Inflammatory macrophage treated with lipopolysaccharide for 4 hours (primary cell): ENCODE data around the gene ZNF346.
"Not testable (repeated sequence)": the region's sequence is repeated elsewhere in the genome, so short reads cannot be mapped to it uniquely, and the experiment has no call there.

ENCODE experiments used
- DNase-seq: peaks from one replicate; pipeline ENCODE4 v3.0.0-alpha.2; 2020

The ZNF346 gene, protein sequence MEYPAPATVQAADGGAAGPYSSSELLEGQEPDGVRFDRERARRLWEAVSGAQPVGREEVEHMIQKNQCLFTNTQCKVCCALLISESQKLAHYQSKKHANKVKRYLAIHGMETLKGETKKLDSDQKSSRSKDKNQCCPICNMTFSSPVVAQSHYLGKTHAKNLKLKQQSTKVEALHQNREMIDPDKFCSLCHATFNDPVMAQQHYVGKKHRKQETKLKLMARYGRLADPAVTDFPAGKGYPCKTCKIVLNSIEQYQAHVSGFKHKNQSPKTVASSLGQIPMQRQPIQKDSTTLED

DNA sequence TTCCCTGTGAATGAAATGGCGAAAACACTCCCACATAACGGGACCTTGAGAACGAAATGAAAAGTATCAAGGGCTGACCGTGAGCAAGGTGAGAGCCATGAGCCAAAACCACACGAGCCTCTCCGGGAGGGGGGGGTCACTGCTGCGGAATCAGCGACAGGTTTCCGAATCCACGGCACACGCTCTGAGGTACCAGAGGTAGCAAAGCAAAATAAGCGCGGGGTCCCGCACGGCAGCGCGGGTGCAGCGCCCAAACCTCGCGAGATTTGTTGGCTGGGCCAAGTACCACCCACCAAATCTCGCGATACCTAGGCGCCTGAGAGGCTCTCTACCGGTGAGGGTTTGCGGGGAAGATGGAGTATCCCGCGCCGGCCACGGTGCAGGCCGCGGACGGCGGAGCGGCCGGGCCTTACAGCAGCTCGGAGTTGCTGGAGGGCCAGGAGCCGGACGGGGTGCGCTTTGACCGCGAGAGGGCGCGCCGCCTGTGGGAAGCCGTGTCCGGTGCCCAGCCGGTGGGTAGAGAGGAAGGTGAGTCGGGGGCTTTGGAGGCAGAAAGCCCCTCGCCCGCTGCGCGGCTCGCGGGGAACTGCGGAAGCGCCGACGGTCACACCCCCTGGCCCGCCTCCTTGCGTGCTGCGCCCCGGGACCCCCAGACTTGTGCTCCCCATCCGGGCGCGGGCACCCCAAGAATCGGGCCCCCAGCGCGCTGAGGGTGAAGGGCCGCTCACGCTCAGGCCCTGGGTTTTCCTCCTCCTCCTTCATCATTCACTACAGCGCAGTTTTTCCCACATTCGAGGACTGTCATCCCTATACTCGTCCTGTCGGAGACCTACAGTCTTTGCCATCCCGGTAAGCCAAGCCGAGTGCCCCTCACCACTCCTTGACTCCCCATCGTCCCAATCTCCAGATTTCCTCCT lies at the start of gene ZNF346:
Gene ZNF346, plus strand, starts transcription at position 311 of the 917 bp plus-strand sequence. Its CDS starts 43 bp downstream, at position 354.
- DNase-seq = peak; percentile 93

DNA sequence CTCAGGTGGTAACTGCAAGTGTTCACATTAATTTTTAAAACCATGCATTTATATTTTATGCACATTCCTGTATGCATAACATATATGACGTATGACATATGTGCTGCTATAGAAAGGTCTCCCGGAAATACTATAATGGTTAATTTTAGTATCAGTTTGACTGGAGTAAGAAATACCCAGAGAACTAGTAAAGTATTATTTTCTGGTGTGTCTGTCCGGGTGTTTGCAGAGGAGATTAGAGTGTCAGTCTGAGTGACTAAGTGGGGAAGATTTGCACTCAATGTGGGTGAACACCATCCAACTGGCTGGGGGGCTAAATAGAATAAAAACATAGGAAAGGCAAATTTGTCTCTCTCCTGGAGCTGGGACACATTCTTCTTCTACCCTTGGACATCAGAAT lies 42.8 kb upstream of the ZNF346 start:
- DNase-seq = no peak

DNA sequence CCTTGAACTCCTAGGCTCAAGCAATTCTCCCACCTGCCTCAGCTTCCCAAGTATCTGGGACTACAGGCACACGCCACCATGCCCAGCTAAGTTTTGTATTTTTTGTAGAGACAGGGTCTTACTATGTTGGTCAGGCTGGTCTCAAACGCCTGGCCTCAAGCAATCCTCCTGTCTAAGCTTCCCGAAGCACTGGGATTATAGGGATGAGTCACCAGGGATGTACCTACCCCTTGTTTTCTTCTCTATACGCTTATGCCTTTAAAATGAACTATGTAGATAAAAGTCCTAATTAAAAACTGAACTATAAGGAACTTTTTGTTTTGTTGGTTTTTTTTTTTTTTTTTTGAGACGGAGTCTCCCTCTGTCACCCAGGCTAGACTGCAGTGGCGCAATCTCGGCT lies 41.7 kb upstream of the ZNF346 start:
- DNase-seq = no peak

DNA sequence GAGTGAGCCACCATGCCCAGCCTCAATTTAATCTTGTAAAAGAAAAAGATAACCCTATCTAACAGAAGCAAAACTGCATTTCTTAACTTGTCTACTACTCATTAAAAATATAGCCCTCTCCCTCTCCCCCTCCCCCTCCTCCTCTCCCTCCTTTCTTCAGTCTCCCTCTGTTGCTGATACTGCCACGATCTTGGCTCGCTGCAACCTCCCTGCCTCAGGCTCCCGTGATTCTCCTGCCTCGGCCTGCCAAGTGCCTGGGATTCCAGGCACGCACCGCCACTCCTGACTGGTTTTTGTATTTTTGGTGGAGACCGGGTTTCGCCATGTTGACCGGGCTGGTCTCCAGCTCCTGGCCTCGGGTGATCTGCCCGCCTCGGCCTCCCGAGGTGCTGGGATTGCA lies 39.4 kb upstream of the ZNF346 start:
- DNase-seq = not testable (repeated sequence)

DNA sequence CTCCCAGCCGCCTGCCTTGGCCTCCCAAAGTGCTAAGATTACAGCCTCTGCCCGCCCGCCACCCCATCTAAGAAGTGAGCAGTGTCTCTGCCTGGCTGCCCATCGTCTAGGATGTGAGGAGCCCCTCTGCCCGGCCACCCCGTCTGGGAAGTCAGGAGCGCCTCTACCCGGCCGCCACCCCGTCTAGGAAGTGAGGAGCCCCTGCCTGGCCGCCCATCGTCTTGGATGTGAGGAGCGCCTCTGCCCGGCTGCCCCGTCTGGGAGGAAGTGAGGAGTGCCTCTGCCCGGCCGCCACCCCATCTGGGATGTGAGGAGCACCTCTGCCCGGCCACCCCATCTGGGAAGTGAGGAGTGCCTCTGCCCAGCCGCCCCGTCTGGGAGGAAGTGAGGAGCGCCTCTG lies 38.9 kb upstream of the ZNF346 start:
- DNase-seq = not testable (repeated sequence)

DNA sequence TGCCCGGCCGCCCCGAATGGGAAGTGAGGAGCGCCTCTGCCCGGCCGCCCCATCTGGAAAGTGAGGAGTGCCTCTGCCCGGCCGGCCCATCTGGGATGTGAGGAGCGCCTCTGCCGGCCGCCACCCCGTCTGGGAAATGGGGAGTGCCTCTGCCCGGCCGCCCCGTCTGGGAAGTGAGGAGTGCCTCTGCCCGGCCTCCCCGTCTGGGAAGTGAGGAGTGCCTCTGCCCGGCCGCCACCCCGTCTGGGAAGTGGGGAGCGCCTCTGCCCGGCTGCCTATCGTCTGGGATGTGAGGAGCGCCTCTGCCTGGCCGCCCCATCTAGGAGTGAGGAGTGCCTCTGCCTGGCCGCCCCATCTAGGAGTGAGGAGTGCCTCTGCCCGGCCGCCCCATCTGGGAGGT lies 38.3 kb upstream of the ZNF346 start:
- DNase-seq = not testable (repeated sequence)

DNA sequence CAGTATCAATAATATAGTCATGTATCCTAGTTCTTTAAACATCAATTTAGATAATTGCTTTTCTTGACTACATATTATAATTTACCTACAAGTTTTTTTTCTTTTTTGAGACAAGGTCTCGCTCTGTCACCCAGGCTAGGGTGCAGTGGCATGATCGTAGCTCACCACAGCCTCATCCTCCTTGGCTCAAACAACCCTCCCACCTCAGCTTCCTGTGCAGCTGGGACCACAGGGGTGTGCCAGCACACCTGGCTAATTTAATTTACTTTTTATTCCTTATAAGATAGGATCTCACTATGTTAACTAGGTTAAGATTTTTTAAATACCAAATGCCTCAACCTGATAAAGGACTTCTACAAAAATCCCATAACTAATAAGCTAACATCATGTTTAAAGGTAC lies 37.0 kb upstream of the ZNF346 start:
- no peak for DNase-seq

DNA sequence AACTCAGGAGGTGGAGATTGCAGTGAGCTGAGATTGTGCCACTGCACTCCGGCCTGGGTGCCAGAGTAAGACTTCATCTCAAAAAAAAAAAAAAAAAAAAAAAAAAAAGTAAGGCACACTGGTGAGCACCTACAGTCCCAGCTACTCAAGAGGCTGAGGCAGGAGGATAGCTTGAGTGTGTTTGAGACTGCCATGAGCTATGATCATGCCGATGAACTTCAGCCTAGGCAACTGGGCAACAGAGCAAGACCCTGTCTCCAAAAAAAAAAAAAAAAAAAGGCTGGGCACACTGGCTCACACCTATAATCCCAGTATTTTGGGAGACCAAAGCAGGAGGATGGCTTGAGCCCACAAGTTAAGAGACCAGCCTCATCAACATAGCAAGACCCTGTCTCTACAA lies 36.2 kb upstream of the ZNF346 start:
- no peak for DNase-seq

DNA sequence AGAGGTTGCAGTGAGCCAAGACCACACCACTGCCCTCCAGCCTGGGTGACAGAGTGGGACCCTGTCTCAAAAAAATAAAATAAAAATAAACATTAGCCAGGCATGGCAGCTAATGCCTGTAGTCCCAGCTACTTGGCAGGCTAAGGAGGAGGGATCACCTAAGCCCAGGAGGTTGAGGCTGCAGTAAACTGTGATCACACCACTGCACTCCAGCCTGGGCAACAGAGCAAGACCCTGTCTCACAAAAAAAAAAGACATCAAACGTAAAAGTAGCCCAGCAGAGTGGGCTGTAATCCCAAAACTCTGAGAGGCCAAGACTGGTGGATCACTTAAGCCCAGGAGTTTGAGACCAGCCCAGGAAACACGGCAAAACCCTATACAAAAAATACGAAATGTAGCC lies 34.9 kb upstream of the ZNF346 start:
- no peak for DNase-seq

DNA sequence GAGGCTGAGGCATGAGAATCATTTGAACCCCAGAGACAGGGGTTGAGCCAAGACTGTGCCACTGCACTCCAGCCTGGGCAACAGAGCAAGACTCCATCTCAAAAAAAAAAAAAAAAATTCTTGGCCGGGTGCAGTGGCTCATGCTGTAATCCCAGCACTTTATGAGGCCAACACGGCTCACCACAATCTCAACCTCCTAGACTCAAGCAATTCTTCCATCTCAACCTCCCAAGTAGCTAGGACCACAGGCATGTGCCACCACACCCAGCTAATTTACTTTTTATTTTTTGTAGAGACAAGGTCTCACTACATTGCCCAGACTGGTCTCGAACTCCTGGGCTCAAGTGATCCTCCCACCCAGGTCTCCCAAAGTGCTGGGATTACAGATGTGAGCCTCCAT lies 29.4 kb upstream of the ZNF346 start:
- DNase-seq = not testable (repeated sequence)

DNA sequence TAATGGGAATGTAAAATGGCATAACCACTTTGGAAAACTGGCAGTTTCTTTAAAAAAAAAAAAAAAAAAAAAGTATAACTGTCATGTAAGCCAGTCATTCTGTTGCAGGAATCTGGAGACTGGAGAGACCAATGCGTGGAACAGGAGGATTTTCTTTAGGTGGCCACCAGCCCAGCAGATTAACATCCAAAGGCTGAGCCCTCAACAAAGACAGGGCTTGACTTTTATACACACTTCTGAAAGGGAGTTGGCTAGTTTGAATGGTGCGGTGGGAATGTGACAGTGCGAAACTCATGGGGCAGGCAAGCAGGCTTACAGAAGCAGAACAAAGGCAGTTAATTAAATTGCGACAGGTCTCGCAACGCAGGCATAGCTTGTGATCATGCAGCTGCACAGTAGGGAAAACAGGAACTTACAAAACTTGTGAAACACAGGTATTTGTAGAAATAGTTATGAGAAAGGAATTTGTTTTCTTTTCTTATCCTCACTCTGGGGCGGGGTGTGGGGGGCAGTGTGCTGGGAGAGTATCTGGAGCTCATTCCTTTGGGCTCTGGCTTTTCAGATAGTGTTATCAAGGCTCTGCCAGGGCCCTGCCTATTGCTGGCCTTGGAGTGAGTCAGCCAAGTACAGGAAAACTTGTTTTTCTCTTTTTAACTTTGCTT lies 27.9 kb upstream of the ZNF346 start:
- peak; percentile 97 for DNase-seq

DNA sequence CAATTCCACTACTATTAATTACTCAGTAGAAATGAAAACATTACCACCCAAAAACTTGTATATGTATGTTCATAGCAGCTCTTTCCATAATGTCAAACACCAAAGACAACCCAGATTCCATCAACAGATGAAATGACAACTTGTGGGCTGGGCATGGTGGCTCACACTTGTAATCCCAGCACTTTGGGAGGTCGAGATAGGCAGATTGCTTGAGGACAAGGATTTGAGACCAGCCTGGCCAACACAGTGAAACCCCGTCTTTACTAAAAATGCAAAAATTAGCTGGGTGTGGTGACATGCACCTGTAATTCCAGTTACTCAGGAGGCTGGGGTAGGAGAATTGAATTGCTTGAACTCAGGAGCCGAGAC lies 27.4 kb upstream of the ZNF346 start:
- no peak for DNase-seq

DNA sequence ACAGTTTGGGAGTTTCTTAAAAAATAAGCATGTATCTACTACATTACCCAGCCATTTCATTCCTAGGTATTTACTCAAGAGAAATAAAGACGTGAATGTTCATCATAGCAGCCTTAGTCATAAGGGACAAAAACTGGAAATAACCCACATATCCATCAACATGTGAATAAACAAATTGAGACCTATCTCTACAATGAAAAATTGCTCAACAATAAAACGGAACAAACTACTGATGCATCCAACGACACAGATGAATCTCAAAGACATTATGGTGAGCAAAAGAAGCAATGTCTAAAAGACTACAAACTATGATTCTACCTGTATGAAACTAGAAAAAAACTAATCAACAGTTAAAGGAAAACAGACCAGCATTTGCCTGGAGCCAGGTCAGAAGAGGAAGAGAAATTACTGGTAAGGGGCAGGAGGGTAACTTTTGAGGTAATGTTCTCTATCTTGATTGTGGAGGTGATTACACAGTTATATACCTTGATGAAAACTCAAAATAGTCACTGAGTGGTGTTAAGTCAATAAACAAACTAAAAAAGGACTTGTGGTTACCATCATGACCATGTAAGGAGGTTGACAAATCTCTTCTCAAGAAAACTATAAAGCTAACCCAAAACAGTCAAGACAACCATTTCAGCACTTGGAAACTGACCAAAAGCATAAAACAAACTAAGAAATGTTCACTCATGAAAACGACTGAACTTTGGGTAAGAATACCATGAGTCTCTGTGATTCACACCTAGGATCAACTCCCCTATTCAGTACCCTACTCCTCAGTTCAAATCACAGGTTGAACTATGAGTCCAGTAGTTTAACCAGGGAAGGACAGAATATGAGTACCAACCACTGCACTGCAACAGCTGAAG lies 26.4 kb upstream of the ZNF346 start:
- peak; percentile 89 for DNase-seq

DNA sequence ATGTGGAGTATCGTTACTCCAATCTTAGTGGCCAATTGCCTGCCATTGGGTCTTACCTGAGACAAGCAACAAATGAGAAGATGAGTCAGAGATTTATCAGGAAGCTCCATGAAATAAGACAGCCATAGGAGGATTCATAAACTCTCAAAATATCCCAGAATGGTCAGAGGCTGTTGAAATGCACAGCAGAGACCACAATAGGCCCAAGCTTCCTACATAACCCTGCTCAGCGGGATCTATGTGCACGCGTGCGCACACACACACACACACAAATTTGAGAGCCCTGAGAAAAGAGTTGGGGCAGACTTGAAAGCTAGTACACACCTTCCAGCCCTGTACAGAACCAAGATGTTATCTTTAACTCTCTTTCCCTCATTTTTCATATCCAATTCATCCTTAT lies 25.7 kb upstream of the ZNF346 start:
- peak; percentile 13 for DNase-seq

DNA sequence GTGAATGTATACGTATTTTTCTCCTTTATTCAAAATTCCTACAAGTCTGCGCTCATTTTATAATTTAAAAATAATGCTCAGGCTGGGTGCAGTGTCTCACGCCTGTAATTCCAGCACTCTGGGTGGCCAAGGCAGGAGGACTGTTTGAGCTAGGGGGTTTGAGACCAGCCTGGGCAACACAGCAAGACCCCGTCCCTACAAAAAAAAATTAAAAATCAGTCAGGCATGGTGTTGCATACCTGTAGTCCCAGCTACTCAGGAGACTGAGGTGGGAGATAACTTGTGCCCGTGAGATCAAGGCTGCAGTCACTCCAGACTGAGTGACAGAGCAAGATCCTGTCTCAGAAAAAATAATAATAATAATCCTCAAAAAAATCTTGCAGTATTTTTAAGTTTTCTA lies 23.7 kb upstream of the ZNF346 start:
- DNase-seq = no peak

DNA sequence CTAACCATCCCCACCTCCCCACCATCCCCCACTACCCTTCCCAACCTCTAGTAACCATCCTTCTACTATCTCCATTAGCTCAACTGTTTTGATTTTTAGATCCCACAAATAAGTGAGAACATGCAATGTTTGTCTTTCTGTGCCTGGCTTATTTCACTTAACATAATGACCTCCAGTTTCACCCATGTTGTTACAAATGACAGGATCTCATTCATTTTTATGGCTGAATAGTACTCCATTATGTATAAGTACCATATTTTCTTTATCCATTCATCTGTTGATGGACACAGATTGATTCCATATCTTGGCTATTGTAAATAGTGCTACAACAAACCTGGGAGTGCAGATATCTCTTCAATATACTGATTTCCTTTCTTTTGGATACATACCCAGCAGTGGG lies 23.0 kb upstream of the ZNF346 start:
- not testable (repeated sequence) for DNase-seq

DNA sequence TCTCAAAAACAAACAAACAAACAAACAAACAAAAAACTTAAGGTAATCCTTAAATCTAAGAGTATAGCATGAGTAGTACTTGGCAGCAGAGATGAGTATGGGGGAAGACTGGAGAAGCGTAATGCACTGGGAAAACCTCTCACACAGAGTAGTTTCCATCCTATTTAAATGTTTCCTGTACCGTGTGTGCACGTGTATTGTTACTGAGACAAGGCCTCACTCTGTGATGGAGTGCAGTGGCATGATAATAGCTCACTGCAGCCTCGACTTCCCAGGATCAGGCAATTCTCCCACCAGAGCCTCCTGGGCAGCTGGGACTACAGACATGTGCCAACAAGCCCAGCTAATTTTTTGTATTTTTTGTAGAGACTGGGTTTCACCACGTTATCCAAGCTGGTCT lies 18.8 kb upstream of the ZNF346 start:
- no peak for DNase-seq

DNA sequence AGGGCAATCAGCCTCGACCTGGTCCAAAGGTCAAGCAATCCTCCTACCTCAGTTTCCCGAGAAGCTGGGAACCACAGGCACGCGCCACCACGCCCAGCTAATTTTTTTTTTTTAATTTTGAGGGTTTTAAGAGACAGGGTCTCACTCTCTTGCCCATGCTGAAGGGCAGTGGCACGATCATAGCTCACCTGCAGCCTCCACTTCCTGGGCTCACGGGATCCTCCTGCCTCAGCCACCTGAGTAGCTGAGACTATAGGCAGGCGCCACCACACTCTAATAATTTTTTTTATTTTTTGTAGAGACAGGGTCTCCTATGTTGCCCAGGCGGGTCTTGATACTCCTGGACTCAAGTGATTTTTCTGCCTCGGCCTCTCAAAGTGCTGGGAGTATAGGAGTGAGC lies 17.5 kb upstream of the ZNF346 start:
- no peak for DNase-seq

DNA sequence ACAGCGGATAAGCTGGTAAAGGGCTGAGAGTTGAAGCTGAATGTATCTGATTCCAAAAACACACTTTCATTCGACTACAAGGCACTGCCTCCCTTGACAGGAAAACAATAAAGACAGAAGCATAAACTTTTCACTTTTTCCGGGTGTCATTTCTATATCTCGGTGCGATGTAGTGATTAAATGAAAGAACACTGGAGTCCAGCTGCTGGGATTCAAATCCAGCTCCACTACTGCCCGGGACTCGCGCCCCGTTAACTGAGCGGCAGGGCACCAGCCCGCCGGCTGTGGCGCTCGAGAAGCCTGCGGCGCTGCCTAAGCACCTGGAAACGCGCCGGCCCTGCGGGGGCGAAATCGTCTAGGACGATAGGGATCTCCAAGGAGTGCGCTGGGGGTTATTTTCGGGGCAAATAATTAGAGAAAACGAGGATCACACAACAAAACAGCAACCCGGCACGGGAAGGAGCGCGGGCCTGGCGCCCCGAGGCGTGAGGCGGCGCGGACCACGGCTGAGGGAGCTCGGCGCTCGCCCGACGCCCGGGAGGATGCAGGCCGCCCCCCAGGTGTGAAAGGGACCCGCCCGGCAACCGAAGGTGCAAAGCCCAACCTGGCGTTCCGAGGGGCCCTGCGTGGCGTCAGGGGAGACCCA lies 16.8 kb upstream of the ZNF346 start:
- DNase-seq = peak; percentile 79

DNA sequence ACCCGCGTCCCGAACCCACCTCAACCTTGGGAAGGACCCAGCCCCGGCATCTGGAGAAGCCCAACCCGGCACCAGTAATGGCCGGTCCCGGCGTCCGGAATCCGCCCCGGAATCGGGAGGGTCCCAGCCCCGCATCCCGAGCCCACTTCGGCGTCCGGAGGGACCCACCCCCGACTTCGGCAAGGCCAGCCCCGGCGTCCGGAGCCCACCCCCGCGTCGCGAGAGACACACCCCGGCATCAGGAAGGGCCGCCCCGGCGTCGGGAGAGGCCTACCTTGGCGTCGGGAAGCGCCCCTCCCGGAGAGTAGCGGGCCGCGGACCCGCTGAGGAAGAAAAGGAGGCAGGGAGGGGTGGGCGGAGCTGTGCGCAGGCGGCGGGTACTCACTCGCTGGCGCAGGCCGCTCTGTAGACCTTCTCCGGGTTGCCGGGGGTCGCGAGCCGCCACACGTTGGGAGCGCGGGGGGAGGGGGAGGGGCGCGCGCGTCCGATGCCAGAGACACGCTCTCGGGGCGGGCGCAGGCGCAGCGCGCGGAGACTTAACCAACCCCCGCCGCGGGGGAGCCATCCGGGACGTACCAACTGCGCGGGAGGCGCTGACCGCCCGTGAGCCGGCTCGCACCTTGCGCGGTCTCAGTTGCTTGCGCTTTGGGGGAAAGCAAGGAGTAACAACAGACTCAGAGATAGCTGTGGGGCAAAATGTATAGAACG lies 16.1 kb upstream of the ZNF346 start, which contains the start of gene UIMC1:
Gene UIMC1, minus strand, starts transcription at position 515 of the 708 bp plus-strand sequence. CDS start 24,164 bp downstream, outside the sequence.
- DNase-seq = peak; percentile 86

DNA sequence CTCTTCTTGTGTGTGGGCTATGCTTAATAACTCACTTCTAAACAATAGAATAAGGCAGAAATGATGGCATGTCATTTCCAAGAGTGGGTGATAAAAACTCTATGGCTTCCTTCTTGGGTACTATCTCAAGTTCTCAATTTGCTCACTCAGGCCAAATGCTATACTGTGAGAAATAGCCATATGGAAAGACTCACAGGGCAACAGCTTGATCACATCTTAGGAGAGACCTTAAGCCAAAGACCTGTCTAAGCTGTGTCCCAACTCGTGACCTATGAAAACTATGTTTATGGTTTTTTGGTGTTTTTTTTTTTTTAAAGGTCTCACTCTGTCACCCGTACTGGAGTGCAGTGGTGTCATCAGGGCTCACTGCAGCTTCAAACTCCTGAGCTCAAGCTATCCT lies 13.8 kb upstream of the ZNF346 start:
- peak; percentile 15 for DNase-seq
